Neural cell (in vitro differentiated cells): ENCODE measurements around the gene ANKS1B.

Experiments used
- EP300 ChIP-seq: fragments of 450-650 bp; conservative IDR thresholded peaks from 2 replicates; pipeline ENCODE4 v1.6.1; 2014; ENCODE audit warnings: antibody characterized with exemption, mild to moderate bottlenecking, moderate library complexity; ENCODE audit not compliant: poor library complexity, severe bottlenecking
- EZH2 ChIP-seq: fragments of 200-600, 300-800 bp; shearing (Covaris generic), sonication (generic); IDR thresholded peaks from 2 replicates; pipeline ENCODE4 v1.6.1; 2014; ENCODE audit warnings: antibody characterized with exemption, low read length, borderline replicate concordance, mild to moderate bottlenecking; ENCODE audit not compliant: insufficient read depth, poor library complexity, severe bottlenecking
- POLR2AphosphoS5 ChIP-seq: IDR thresholded peaks from 2 replicates; pipeline ENCODE4 v1.6.1; 2012
- REST ChIP-seq: IDR thresholded peaks from 2 replicates; pipeline ENCODE4 v1.6.1; 2012; ENCODE audit warnings: borderline replicate concordance
- SMC3 ChIP-seq: fragments of 450-650 bp; conservative IDR thresholded peaks from 2 replicates; pipeline ENCODE4 v1.6.1; 2014; ENCODE audit warnings: antibody characterized with exemption, mild to moderate bottlenecking, moderate library complexity; ENCODE audit not compliant: poor library complexity
- TAF1 ChIP-seq: IDR thresholded peaks from 2 replicates; pipeline ENCODE4 v1.6.1; 2012; ENCODE audit warnings: low read depth
- TF ChIP-seq, protein P1 (sequence below): fragments of 450-650 bp; IDR thresholded peaks from 2 replicates; pipeline ENCODE4 v1.5.1; 2014; ENCODE audit warnings: antibody characterized with exemption, mild to moderate bottlenecking, moderate library complexity; ENCODE audit not compliant: poor library complexity, severe bottlenecking

GRCh38 chr12:99771659-99772058 lies 213.1 kb downstream of the ANKS1B start:
- TF ChIP-seq TAF1 = no peak
- TF ChIP-seq, protein P1, sequence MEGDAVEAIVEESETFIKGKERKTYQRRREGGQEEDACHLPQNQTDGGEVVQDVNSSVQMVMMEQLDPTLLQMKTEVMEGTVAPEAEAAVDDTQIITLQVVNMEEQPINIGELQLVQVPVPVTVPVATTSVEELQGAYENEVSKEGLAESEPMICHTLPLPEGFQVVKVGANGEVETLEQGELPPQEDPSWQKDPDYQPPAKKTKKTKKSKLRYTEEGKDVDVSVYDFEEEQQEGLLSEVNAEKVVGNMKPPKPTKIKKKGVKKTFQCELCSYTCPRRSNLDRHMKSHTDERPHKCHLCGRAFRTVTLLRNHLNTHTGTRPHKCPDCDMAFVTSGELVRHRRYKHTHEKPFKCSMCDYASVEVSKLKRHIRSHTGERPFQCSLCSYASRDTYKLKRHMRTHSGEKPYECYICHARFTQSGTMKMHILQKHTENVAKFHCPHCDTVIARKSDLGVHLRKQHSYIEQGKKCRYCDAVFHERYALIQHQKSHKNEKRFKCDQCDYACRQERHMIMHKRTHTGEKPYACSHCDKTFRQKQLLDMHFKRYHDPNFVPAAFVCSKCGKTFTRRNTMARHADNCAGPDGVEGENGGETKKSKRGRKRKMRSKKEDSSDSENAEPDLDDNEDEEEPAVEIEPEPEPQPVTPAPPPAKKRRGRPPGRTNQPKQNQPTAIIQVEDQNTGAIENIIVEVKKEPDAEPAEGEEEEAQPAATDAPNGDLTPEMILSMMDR = no peak
- TF ChIP-seq POLR2AphosphoS5 = no peak
- TF ChIP-seq EZH2 = no peak
- no peak for TF ChIP-seq EP300
- no peak for TF ChIP-seq REST
- TF ChIP-seq SMC3 = no peak
